HG03571 (cell line): ENCODE data around the gene GNA14.
"Not testable (repeated sequence)": the region's sequence is repeated elsewhere in the genome, so short reads cannot be mapped to it uniquely, and the experiment has no call there.

Experiments
- ATAC-seq: cut with Tn5 transposase; IDR thresholded peaks from one replicate; pipeline ENCODE4 v1.9.1; 2021; ENCODE audit not compliant: unreplicated experiment

GNA14 gene

DNA sequence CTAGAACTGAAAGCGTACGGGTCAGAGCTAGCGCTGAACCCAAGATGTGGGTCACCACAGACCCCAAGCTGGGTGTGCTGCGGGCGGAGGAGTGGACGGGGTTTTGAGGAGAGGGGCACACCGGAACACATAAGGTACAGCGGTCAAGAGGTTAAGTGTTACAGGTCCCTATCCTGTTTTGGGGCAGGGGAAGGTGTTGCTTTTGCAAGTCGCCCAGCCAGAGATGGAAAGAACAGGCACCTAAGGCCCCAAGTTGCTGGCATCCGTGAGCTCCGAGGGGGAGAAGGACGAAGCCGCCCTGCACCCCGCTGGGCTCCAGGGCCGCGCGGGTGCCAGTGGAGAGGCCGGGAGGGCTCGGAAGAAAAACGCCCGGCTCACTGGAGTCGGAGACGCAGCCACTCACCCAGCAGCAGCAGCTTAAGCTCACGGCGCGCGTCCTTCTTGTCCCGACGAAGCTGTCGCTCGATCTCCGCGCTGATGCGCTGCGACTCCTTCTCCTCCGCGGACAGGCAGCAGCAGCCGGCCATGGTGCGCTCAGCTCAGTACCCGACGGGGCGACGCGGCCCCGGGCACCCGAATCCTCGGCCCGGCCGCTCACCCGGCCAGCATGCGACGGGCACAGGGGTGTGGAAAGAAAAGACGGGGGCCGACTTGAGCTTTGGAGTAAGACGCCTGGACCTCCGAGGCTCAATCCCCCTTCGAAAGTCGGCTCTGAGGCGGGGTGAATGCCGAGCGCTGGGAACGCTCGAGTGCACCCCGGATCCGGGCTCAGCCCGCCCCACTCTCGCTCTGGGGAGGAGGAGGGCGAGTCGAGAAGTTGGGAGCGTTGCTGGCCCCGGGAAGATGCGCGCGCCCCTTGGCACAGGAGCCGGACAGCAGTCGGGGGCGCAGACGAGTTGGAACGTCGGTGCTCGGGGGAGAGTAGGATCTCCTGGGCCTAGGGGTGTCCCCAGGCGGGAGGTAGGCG is 572 bp downstream of the GNA14 start:
- ATAC-seq = no peak

DNA sequence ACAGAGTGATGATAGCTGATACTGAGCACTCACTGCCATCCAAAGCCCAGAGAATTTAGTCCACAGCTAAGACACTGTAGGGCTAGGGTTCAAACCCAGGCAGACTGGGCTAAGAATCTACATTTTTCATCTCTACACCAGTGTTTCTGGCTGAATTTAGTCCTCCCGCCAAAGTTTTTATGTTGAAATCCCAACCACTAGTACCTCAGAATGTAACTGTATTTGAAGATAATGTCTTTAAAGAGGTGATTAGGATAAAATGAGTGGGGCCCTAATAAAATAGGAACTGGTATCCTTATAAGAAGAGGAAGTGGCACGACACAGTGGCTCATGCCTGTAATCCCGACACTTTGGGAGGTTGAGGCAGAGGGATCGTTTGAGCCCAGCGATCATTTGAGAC is 4.3 kb downstream of the GNA14 start:
- ATAC-seq = no peak

DNA sequence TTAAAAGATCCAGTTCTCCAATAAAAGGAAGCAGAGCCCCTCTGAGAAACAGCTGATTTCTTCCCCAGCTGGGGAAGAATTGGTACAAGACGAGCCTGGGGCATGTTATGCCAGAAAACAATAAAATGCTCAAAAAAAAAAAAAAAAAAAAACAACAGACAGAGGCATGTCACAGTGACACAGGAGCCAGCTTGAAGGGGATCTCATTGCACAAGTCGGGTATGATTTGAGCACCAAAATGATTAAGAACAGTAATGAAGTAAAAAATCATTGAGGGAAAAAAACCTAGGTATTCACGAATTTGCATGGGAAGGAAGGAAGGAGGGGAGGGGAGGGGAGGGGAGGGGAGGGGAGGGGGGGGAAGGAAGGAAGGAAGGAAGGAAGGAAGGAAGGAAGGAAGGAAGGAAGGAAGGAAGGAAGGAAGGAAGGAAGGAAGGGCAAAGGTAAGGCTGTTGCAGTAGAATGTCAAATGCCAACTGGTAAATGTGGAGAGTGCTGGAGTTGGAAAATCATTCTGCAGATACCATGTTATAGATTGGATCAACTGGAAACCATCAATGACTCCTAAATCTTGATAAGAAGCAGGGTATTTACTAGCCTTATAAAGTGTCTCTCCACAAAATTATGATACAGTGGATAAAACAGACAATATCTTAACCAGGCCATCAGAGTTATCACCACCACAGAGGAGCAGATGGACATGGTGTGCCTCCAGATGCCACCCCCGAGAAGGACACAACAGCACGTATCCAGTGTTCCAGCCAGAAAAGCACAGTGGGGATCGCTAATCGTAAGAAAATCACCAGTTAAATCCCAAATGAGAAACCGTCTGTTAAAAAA is 7.2 kb downstream of the GNA14 start:
- ATAC-seq = no peak

DNA sequence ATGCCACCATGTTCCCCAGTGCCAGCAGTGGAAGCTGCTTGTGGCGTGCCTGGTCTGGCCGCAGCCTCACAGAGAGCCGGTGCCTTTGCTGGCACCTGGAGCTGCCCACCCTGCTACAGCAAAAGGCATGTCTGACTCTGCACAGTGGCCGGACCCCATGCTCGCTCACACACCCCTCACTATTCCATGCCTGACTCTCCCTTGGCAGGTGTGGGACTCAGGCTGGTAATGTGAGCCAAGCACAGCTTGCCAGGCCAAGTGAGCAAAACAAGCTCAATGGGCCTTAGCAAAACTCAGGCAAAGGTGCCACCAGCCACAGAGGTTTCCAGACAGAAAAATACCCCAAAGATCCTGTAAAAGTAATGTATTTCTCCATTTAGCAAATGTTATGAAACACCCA is 15.5 kb downstream of the GNA14 start:
- ATAC-seq = no peak

DNA sequence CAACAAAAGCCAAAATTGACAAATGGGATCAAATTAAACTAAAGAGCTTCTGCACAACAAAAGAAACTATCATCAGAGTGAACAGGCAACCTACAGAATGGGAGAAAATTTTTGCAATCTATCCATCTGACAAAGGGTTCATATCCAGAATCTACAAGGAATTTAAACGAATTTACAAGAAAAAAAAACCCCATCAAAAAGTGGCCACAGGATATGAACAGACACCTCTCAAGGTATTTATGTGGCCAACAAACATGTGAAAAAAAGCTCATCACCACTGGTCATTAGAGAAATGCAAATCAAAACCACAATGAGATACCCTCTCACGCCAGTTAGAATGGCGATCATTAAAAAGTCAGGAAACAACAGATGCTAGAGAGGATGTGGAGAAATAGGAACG is 19.3 kb downstream of the GNA14 start:
- not testable (repeated sequence) for ATAC-seq

DNA sequence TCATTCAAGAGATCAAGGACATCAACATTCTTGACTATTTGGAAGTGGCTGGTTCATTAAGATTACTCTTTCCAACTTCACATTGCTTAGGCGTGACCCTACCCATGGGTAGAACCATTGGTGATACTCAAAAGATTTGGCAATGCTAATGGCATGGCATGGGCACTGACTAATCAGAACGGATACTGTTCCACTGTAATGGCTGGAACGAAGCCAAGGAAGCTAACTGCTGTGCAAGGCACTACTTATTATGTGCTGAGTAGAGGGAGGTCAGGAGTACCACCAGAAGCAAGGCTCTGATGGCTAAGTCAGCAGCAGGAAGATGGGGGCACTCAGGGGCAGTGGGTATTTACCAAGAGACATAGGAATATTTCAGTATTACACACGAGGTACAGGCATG is 31.9 kb downstream of the GNA14 start:
- no peak for ATAC-seq

DNA sequence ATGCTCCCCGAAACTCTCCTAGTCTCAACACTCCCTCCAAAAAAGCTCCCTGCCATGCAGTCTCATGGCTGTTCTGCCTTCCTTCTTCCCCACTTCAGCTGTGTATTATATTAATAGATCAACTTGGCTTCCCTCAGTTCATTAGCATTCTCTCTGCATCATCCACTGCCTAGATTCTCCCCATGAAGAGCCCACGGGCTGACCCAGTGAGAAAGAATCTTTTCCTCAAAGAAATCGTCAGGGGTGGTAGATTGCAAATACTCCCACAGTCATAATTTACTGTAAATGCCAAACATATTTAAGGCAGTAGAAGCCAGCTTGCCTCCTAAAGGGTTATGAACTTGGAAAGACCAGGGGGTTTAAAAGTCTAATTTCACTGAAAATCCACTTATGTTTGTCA is 33.5 kb downstream of the GNA14 start:
- no peak for ATAC-seq

DNA sequence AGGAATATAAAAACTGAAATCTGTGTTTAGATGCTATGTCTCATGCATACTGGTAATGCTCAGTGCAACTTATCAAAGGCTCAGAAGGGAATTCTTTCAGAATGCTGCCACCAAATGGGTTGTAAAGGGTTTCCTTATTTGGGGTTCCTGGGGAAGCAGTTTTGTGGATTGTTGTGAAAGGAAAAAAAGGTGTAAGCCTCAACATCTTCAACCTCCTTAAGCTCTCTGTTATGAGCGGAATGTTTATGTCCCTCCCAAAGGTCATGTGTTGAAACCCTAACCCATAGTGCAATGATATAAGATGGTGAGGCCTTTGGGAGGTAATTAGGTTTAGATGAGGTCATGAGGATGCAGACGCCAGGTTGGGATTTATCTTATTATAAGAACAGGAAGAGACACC is 41.6 kb downstream of the GNA14 start:
- ATAC-seq = no peak

DNA sequence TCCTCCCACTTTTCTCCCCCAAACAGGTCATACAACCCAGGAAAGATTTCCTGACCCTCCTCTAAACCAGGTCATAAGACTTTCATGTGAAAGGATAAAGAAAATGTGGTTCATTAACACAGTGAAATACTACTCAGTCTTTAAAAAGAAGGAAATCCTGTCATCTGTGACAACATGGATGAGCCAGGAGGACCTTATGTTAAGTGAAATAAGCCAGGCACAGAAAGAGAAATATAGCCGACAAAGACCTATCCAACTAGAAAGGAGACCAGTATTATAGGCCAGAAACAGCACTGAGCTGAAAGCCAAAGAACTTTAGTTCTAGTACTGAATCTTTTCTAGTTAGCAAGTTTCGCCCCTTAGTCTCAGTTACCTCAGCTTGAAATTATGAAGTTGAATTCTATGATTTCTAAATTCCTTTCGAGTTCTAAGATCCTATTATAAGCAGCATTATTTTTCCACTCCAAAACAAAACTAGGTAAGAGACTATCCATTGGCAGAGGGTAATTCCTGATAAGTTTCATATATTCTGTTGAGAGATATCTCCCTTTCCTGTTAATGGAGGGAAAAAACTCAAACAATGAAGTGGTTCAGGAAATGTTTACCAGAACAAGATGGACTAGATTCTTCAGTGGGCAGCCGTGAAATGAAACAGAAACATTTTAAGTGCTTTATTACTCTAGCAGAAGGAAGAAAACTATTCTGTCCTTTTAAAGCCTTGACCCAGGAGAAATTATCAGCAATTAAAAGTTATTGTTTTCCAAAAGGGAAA is 42.5 kb downstream of the GNA14 start:
- no peak for ATAC-seq

DNA sequence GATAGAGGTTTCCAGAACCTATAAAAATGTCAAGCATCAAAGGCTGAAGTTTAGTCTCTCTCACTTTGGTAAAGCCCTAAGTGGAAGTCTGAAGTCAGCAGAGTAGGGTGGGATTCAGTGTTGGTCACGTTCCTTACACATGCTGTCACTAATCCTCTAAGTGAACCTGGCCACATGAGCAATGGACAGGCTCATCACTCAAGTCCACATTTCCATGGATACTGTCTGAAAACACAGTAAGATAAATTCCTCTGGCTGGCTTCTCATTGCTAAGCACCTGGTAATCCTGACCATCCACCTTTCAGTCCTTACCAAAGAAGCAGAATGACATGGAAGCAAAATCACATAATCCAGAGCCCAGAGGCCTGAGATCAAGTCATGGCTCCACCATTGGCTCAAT is 43.8 kb downstream of the GNA14 start:
- no peak for ATAC-seq

DNA sequence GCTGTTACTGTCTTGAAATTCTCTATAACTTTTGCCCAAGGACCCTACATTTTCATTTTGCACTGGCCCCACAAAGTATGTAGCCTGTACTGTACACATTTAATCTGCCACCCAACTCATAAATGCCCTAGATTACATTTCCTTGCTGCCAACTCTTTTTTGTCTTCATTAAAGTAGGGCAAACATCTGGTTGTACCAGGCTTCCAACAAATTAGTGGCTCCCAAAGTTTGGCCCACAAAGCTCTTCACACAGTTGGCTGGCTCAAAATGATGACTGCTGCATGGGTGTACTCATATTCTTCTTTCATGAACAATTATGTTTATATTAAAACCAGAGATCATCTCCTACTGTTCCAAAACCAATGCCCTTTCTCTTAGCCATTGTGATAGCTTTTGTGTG is 45.3 kb downstream of the GNA14 start:
- no peak for ATAC-seq

DNA sequence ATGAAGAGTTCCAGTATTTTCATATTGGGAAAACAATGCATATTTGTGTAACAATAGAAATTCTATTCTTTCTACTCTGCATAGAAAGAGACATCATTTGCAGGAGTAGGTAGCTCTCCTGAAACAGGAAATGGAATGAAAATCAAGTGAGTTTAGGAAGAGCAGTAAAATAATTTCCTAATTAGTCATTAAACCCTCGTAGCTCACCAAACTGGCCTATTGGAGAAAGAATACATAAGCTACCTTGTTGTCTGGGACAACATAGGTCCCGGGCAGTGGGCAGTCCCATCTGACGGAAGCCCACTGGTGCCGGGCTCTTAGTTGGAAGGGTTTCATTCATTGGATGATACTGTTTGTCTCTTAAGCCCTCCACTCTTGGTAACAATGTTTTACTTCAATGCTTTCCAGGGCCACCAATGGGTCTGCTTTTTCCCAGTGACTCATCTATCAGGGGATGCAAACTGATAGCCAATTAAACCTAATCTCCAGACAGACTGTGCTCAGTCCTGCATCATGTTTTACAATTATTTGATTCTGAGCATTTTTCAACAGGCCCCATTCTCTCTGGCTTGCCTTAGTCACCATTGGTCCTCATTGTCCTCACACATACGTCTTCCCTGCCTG is 46.5 kb downstream of the GNA14 start:
- no peak for ATAC-seq

DNA sequence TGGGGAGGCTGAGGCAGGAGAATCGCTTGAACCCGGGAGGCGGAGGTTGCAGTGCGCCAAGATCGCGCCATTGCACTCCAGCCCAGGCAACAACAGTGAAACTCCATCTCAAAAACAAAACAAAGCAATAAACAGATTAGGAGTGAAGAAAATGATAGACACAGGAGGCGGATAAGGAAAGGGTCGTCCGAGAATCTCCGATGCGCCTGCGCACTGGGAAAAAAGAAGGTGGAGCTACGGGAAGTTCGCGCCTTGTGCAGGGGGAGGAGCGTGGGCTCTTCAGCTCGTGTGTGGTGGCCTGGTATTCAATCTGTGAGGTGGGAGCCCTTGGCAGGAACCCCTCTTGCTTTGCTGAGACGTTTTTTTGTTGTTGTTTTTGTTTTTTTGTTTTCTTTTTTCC is 47.3 kb downstream of the GNA14 start:
- ATAC-seq = no peak

DNA sequence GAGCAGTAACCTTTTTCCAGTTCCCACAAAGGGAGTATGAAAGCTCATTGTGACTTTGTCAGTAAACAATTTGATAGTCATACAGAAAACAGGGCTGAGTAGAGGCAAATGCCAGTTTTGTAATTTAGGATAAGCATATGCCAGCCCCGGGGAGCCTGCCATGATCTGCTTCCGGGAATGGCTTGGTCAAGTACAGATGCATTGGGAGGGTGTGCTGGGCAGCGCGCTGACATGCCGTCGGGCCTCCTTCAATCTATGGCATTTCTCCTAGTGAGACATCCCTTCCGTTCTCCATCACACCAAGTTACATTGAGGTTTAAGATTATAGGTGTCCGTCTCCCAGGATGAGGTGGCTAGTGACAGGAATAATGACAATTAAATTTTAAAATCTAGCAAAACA is 48.6 kb downstream of the GNA14 start:
- ATAC-seq = no peak

DNA sequence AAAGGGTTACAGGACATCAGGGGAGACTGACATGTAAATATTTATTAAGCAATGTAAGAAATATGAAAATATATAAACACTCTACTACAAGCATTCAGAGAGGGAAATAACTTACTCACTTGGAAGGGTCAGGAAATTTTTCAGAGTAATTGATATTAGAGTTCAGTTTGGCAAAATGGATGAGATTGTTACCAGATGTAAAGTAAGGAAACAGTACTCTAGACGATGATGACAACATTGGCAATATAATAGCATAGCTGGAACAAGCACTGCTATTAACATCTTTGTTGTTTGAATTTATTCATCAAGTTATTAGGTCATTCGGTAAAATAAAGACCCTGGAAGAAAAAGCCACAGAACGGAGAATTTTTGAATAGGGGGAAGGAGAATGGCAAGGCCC is 49.1 kb downstream of the GNA14 start:
- ATAC-seq = no peak

DNA sequence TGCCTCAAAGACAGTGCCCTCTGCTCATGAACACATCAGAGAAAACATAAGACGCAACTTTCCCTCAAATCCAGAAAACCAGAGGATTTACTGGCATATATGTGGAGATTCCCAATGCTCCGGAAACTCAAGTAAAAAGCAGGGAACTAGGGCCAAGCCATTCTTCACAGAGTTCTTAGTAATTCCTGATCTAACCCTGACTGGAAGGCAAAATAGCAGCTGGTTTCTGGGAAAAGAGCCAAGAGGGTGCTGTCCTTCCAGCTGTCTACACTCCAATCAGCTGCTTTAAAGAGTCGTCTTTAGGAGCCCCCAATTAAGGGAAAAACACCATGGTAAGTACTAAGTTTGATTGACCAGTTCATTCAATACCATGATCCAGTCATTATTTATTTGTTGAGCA is 49.6 kb downstream of the GNA14 start:
- ATAC-seq = no peak

DNA sequence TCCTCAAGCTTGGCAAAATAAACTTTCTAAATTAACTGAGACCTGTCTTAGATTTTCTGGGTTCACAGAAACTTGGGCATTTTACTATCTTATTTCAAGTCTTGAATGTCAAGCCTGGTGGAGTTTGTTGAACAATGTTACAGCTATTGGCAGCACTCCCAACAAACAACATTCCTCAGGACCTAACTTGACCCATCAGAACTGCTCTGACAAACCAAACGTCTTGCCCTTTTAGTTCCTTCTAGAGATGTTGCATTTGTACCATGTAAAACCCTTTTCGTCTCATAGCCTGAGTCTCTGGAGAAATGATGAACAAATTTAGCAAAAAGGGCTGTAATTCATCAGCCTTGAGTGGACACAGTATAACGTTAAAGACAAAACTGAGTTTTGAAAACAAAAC is 51.1 kb downstream of the GNA14 start:
- ATAC-seq = no peak

DNA sequence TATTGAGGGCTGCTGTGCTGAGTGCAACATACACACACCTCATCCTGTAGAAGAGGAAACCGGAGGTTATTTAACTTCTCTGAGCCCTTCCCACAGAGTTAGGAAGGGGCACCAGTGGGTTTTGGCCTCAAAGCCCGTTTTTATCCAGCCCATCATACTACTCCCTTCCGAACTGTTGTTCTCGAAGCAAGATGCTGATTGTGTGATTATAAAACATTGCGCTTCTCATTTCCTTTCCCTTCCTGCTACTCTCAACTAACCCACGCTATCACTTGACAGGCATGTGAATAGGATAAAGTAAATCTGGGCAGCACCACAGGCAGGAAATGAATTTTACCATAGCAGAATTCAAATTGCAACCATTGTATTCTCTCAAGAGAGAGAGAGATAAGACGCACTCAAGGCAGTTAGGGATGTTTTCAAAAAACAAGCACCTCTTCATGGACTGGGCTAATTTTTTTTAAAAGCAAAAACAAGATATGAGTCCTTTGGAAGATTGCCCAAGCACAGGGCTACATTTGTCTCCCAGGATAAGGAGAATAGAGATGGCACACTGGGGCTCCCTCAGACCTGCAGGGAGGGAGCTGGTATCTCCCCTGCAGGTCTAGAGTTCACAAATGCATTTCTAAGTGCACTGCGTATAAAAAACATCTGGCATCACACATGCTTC is 52.6 kb downstream of the GNA14 start:
- ATAC-seq = no peak

DNA sequence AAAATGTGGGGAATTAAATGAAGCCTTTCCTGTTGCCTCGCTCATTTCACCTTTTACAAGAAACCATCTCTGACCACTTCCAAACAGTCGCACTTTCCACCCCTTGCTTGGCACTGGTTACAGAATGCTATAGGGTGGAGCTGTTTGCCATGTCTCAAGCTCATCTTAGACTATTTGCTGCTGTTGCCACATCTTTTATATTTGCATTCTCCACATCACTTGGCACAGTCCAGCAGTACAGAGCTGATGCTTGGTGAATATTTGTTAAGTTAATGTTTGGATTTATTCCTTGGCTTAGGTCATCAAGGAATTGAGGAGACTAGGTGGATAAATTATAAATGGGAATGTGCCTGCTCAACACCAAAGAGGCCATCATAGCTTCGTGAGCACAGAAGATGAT is 53.2 kb downstream of the GNA14 start:
- ATAC-seq = no peak

DNA sequence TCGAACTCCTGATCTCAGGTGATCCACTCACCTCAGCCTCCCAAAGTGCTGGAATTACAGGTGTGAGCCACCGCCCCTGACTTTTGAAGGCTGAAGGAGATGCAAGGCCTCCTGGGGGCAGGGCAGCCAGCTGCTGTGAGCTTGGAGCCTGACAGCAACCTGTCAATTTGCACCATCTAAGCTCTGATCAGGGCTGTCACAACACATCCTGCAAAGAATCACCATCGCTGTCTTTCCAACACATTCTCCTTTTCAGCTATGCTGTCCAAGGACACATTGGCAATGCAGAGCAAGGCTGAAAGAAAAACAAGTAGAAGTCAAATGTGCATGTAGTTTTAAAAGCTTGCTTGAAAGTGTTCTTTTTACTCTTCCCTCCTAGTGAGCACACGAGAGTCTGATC is 54.6 kb downstream of the GNA14 start:
- no peak for ATAC-seq
